GM19467 (cell line): ENCODE measurements around the gene NUMA1.

Experiments used
- ATAC-seq: cut with Tn5 transposase; IDR thresholded peaks from one replicate; pipeline ENCODE4 v1.9.1; 2021; ENCODE audit warnings: mild to moderate bottlenecking, moderate library complexity; ENCODE audit not compliant: unreplicated experiment

Gene NUMA1

DNA sequence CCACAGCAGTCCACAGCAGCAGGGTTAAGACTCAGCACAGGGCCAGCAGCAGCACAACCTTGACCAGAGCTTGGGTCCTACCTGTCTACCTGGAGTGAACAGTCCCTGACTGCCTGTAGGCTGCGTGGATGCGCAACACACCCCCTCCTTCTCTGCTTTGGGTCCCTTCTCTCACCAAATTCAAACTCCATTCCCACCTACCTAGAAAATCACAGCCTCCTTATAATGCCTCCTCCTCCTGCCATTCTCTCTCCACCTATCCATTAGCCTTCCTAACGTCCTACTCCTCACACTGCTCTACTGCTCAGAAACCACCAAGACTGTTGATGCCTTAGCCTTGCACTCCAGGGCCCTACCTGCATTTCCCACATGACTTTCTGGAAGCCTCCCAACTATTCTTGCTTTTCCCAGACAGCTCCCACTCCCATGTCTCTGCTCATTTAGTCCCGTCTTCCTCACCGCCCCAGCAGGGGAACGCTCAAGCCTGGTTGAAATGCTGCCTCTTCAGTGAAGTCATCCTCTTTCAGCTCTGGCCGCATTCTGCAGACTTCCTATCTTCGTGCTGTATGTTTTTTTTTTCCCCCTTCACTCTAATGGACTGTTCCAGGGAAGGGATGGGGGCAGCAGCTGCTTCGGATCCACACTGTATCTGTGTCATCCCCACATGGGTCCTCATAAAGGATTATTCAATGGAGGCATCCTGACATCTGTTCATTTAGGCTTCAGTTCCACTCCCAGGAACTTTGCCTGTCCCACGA, 78.3 kb downstream of the NUMA1 start:
- ATAC-seq: no peak

DNA sequence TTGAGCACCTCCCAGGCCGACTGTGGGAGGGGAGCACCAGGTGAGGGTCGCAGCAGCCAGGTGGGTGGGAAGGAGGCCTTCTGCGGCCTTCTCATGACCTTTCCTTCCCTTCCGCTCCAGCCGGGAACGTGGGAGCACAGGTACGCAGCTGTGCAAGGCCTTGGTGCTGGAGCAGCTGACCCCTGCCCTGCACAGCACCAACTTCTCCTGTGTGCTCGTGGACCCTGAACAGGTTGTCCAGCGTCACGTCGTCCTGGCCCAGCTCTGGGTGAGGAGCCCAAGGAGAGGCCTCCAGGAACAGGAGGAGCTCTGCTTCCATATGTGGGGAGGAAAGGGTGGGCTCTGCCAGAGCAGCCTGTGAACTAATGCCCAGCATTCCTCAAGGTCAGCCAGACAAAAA, 79.1 kb downstream of the NUMA1 start:
- no peak for ATAC-seq

DNA sequence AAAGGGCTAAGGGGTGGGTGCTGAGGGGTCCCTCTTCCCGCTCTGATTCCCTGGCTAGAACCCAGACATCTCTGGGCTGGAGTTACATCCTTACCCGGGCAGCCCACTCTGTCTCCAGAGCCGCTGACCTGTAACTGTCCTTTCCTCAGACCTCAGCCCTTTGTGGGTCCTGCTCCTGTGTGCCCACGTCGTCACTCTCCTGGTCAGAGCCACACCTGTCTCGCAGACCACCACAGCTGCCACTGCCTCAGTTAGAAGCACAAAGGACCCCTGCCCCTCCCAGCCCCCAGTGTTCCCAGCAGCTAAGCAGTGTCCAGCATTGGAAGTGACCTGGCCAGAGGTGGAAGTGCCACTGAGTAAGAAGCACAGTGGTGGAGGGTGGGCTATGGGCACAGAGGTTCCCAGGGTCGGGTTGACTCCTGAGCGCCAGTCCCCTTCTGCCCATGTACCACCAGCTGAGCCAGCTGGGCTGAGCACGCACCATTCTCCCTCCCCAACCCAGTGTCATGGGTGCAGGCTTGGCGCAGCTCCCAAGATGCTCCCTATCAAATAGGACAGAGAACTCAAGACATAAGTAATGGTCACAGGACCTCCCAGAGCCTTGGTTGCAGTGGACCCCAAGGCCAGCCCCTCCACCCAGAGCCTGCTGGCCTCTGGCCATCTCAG, 80.0 kb downstream of the NUMA1 start:
- ATAC-seq: no peak

DNA sequence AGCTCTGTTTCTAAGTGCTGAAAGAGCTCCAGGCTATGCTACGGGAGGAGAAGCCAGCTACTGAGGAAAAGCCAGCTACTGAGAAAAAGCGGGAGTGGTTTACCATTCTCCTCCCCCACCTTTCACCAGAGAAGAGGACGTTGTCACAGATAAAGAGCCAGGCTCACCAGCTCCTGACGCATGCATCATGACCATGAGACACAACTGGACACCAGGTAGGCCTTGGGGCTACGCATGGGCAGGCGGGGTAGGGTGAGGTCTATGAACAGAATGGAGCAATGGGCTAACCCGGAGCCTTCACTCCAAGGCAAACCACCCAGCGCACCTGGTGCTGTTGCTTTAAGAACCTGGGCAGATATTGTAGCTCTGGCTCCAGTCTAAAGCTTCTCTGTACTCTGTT, 80.5 kb downstream of the NUMA1 start:
- no peak for ATAC-seq

DNA sequence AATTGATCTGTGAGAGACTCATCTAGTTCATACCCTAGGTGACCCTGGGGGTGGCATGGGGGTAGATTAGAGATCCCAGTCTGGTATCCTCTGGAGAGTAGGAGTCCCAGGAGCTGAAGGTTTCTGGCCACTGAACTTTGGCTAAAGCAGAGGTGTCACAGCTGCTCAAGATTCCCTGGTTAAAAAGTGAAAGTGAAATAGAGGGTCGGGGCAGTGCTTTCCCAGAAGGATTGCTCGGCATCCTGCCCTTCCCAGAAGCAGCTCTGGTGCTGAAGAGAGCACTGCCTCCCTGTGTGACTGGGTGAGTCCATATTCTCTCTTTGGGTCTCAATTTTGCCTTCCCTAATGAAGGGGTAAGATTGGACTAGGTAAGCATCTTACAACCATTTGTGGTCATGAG, 81.0 kb downstream of the NUMA1 start:
- ATAC-seq: no peak

DNA sequence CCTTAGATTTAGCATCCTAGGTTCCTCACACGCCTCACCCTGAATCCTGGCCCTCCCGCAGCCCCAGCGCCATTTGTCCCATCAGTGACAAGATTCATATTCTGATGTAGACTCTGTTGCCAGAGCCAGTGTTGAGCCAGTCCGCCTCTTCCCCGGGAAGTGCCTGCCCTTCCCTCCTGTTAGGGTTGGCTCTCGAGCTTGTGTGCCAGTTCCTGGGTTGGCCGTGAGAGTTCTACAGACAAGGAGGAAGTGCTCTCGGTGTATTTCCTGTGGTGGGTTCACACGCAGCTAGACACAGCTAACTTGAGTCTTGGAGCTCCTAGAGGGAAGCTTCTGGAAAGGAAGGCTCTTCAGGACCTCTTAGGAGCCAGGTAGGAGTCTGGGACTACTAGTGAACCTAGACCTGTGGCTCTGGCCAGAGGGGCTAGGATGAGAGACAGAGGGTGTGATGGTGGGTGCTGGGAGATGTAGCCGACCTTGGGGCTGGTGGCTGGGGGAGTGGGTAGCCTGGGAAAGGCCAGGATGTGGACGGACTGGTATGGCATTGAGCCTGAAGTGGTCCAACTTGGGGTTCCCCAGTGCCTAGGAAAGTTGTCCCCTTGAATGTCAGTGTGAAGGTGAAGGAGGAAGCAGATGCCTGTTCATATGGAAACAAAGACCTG, 81.6 kb downstream of the NUMA1 start, which contains the start of gene IL18BP:
Gene IL18BP (plus strand): TSS at position 261 of the 662 bp plus-strand sequence. CDS start 1,076 bp downstream, outside the sequence.
- no peak for ATAC-seq

DNA sequence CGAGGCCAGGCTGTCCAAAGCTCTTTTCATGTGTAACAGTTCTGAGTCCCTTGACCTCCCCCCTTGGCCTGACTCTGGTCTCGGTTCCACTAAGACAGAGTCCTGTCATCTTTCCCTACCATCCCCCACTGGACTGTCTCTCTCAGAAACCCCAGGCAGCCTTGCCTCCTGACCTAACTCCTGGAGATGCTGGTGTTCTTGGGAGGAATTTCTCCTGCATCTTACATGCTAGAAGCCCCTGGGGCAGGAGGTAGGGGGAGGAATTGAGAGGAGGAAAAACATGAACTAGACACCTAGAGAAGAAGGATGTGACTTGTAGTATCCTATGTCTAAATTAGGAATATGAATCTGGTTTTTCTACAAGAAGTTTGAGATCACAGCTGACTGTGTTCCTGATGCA, 82.3 kb downstream of the NUMA1 start:
- no peak for ATAC-seq

DNA sequence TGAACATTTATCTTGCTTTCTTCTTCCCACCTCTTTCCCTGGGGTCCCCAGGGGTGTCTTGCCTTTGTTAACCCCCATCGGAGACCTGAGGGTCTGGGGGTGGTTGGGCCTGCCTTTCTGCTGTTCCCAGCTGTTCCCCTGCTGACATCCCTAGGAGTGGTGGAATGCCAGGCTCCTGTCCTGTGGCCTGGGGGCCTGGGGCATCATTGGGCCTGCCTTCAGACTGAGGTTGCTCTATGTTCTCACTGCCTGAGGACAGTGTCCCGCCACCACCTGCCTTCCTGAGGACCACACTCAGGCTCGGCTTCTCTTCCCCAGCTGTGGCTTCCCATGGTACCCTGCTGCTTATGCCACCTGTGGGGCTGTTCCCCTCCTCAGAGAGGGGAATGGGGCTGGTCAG, 82.7 kb downstream of the NUMA1 start:
- ATAC-seq: no peak

DNA sequence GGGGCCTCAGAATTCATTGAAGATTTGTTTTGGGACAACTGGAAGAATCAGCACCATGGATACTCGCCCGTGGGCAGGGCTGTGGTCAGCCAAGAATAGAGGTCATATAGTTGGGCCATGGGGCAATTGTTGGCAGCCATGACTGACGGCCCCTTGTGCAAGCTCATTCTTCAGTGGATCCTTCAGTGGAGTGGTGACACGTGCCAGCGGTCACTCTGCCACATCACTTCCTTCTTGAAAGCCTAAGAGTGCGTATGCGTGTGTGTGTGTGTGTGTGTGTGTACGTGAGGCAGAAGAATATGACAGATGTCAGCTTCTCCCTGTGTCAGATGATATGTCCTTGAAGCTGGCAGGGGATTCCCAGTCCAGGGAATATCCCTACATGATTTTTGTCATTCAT, 83.4 kb downstream of the NUMA1 start:
- no peak for ATAC-seq

DNA sequence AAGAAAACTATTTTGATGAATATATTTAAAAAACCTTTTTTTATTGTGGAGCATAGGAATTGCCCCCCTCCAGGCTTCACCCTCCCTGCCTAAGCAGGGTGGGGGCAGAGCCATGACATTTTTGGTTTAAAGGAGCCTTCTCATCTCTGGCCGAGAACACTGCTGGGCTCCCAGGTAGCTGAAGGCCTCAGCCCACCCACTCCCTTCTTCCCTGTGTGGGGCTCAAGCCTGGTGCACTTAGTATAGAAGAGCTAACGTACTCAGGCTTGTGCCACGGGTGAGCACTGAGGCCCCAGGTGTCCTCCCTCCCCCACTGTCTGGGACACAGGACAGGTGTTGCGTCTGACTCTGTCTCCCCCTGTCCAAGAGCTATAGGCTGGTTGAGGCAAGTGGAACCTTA, 83.8 kb downstream of the NUMA1 start:
- no peak for ATAC-seq

DNA sequence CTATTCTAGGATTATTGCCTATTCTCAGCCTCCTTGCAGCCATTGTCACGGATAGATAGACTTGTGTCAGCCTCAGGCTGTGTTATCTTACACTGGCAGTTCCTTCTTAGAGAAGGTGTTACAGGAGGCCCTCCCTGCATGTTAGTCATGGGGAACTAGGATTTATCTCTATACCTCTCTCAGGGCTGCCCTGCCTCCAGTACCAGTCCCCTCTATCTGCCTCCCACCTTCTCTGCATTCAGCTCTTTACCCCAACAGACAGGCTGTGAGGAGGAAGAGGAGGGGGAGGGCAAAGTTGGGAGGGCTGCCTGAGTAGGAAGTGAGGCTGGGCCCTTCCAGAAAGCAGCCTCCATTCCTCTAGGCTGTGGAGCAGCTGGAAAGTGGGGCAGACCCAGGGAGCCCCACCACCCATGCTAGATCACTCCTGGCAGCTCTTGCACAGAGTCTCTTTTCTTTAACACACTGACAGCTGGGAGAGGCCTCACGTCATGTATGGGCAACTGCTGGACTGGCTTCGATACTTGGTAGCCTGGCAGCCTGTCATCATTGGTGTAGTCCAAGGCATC, 84.5 kb downstream of the NUMA1 start:
- ATAC-seq: no peak

DNA sequence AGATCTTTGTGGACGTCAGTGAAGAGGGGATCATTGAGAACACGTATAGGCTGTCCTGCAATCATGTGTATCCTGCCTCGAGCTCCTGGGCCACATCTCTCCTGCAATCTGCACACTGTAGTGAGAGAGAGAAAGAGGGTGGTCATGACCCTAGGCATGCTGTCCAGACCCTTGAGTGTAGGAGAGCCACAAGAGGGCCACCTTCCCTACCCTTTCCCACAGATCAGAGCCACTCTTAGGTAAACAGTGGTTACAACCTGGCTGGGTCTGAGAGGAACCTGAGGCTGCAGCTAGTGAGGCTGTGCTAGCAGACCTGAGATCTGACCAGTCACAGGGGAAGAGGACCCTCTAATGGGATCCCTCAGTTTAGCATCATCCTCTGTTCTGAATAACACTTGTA, 85.6 kb downstream of the NUMA1 start:
- ATAC-seq: no peak

DNA sequence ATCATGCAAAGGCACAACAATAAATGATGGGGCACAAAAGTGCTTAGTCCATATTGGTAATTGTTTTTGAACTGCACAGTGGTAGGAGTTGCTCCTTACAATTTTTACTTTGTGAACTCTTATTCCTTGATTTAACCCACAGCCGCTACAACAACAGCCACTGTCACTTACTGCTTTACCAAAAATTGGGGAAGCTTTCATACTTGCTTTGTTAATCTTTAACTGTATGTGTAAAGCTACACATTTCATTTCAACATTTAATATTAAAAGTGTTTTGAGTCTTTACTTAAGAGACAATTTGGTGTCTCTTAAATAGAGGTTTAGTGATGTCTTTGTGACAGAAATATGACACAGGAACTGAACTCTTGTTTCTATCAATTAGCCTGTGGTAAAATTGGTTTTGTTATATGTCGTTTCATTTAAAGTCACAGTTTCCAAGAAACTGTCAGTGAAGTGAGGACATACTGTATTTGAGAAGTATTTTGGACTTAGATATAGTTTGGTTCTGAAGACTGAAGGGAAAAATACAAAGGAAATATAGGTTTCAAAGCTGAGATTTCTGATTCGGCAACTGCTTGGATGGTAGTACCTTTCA, 88.1 kb downstream of the NUMA1 start:
- ATAC-seq: no peak

DNA sequence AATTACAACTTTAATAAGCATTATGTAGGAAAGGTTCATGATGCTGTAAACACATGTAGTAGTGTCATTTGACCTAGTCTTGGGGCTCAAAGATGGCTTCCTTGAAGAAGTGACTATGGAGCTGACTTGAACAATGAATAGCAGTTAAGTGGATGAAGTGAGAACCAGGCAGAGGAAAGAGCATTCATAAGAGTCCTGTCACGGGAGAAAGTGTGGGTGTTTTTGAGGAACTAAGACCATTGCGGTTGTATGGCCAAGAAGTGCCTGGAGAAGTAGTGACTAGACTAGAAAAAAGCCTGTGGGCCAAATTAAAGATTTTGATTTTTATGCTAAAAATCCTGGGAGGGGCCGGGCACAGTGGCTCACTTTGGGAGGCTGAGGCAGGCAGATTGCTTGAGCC, 88.8 kb downstream of the NUMA1 start:
- ATAC-seq: peak; percentile 50

DNA sequence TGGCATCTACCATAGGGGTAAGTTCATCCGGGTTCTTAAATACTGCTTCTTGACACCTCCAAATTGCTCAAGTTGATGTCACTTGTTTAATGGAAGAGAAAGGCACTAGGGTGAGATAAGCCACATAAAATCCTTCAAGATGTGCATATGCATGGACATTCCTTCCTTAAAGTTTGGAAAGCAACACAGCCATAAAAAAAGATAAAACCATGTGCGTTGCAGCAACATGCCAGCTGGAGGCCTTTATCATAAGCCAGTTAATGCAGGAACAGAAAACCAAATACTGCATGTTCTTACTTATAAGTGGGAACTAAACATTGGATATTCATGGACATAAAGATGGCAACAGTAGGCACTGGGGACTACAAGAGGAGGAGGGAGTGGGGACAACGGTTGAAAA, 89.6 kb downstream of the NUMA1 start:
- ATAC-seq: no peak

DNA sequence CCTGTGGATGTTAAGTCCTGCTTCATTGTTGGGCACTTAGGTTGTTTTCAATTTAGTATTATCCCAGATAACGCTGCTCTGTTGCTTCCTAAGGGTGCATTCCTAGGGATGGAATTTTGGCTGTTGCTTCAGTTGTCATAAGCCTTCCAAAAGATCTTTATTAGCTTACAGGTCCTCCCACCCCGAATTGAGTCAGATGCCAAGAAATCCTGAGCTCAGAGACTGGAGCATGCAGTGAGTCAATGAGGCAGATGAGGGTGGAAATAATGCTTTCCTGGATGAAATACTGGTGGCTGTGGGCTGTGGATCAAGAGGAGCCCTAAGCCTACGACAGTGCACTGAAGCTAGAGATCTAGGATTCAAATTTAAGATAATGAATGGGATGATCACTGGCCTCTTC, 92.3 kb downstream of the NUMA1 start:
- ATAC-seq: no peak

DNA sequence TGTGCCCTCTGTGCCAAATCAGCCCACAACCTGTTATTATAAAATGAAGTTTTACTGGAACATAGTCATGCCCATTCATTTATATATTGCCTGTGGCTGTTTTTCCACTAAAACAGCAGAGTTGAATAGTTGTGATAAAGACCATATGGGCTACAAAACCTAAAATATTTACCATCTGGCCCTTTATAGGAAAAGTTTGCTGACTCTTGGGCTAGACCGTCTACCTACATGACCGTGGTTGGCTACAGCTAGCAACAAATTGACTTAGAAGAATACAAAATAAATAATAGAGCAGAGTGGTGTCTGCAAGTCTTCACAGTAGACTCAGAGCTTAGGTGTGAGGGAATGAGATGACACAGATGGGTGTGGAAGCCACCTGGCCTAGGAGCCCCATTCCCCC, 92.8 kb downstream of the NUMA1 start:
- ATAC-seq: no peak

DNA sequence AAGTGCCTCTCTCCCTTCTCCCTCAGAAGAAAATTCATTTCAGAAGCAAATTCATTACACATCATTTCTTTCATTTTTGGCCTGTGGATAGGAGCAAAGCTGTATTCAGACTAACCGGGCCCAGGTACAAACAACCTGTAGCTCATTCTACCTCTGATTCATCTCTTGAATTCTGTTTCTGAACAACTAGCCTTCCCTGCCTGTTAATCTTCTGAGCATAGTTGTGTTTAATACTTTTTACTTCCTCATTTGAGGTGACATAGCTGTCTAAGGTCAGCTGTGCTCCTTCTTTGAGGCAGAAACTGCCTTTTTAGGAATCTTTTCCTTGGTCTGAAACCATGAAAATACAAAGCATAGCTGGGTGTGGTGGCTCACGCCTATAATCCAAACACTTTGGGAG, 94.2 kb downstream of the NUMA1 start:
- no peak for ATAC-seq

DNA sequence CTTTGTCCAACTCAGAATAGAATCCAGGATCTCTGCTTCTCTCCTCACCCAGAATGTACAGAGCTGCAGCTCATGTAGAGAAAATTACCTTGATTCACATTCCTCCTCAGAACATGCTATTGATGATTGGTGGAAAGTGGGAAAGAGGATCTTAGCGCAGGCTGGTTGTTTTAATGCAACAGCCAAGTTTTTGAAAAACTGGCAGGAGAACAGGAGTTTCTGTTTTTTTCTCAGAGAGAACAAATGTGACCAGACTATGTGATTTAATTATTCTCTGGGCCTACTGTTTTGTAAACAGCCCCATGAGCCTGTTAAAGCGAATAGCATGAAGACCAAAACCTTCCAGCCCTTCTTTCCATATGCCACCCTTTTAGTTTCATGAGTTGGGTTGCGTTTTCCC, 100.7 kb downstream of the NUMA1 start:
- ATAC-seq: no peak

DNA sequence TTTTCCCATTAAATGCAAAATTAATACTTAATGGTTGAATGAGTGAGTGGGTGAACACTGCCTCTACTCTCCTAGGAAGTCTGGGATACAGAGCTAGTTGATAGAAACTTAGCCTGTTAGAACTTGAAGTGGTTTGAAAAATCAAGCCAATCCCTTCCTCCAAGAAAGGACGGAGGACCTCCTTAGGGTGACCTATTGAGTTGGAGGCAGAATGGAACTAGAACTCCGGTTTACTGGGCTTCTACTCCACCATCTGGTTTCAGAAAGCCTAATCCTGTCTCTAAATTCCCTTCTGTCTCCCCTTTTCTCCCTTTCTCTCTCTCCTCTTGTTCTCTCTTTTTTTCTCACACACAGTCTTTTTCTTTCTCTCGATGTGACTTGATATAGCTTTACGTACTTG, 101.2 kb downstream of the NUMA1 start:
- ATAC-seq: no peak

DNA sequence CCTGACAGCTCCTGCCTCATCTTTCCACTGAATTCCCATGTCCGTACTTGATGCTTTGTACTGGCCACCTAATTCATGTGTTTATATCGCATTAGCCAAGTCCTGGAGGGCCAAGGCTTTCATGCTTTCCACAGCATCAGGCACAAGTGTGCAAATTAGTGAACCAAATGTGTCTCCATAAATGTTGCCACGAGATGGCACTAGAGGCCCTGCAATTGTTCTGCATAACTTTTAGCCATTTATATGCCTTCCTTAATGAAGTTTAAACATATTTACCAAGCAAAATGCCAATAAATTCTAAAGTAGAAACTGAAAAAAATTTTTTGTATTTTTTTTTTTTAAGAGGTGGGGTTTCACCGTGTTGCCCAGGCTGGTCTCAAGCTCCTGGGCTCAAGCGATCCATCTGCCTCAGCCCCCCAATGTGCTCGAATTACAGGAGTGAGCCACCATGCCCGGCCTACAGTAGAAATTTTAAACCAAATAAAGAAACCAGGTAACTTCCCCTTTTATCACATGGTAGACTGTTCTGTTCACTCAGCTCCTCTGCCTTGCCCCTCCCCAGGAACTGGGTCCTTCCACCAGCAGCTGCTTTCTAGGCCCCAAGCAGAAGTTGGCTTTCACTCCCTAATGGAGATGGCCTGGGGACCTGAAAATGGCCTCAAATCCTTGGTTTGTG, 102.5 kb downstream of the NUMA1 start:
- ATAC-seq: no peak
